Fibroblast of skin of left quadriceps (primary cell): ENCODE data around the gene RESP18.
"Not testable (repeated sequence)": the region's sequence is repeated elsewhere in the genome, so short reads cannot be mapped to it uniquely, and the experiment has no call there.

Experiments used
- DNase-seq, 2 experiments: peaks; one replicate each; pipeline ENCODE4 v3.0.0-alpha.2; 2013; ENCODE audit warnings: low read depth in 2 of 2

The RESP18 gene

GRCh38 chr2:219291910-219292490, 40.5 kb downstream of the RESP18 start:
- DNase-seq = no peak

- DNase-seq = no peak
Observed at GRCh38 chr2:219291394-219291793, 41.1 kb downstream of the RESP18 start.

GRCh38 chr2:219290381-219291171, 42.0 kb downstream of the RESP18 start:
- no peak for DNase-seq

DNA sequence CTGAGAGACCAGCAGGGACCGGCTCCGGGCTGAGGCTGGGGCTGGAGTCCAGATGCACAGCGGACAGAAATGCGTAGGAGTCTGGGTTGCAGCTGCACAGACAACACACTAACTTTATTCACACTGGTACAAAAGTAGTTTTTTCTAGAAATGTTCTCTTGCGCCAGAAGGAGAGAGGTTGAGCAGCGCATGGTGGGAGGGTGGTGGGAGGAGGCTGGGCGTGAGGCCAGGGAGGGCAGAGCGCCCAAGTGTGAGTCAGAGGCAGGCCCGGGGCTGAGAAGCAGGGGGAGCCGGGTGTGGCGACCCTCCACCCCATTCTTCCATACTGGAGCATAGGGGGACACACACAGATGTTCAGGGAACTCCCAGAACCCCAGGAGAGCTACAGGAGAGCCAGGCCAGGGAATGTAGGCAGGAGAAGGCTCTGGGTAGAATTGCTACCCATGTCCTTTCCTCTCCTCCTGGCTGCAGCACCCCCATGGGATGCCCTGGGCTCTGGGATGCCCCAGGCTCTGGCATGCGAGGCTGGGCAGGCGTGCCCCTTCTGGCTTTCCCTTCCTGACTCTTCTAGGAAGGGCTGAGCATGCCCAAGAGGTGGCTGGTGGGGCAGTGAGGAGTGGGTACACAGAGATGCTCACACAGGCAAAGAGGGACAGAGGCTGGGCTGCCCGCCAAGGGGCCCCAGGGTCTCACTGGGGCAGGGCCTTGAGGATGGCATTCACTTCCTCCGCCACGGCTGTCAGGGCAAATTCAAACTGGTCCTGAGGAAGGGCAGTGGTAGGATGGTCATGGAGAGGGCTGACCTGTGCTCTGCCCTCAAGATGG, 42.8 kb downstream of the RESP18 start:
- peak; percentile 80 to 82 for DNase-seq

GRCh38 chr2:219289195-219289536, 43.4 kb downstream of the RESP18 start:
- DNase-seq = no peak

DNA sequence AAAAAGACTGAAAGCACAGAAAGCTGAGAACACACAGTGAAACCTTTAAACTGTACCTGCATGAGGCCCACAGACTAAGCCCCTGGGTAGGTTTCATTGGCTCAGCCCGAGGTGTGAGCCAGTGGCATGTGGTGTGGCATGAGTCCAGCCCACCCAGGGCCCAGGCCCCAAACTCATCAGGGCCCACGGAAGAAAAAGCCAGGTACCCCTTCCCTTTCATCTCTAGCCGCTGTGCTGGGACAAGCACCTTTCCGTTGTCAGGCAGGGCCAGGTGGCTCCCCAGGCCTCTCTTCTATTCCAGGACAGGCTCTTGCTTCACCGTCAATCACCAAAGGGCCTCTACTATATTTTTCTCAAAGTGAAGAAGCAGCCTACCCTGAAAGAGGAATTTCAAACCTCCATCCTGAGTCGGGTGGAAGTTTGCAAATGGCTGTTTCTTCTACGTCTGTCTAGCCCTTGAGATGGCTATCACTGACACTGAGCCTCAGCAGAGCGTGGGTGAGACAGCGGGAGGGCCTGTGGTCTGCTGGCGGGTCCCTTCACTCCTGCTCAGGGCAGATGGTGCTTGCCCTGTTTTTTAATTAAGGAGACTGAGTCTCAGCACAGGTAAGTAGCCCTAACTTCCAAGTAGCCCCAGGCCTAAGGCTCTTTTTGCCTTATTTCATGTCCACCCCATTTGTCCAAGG, 44.8 kb downstream of the RESP18 start:
- DNase-seq = no peak

- not testable (repeated sequence) for DNase-seq
Observed at GRCh38 chr2:219287116-219287440, 45.5 kb downstream of the RESP18 start.

GRCh38 chr2:219286436-219287115, 46.0 kb downstream of the RESP18 start:
- no peak for DNase-seq

GRCh38 chr2:219285894-219286425, 46.6 kb downstream of the RESP18 start:
- DNase-seq = peak; percentile 46 to 49

GRCh38 chr2:219285373-219285735, 47.2 kb downstream of the RESP18 start:
- DNase-seq = no peak

- DNase-seq = no peak
Observed at GRCh38 chr2:219284501-219285372, 47.8 kb downstream of the RESP18 start.

GRCh38 chr2:219282943-219283581, 49.5 kb downstream of the RESP18 start:
- no peak for DNase-seq

DNA sequence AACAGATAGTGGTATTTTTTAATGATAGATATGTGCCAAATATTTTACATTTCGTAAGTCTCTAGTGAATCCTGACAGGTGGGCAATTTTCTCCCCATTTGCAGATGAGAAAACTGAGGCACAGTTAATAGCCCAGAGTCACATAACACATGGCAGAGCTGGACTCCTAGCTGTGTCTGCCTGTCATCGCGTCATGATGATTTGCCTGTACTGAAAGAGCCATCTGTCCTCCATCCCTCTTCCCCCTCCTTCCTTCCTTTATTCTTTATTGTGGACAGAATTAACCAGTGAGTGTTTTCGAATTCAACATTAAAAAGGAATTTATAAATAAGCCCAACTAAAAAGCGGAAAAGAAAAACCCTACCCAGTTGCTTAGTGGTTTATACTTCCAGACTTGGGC, 50.2 kb downstream of the RESP18 start:
- DNase-seq = no peak

- DNase-seq = no peak
Observed at GRCh38 chr2:219281588-219281987, 51.0 kb downstream of the RESP18 start.

DNA sequence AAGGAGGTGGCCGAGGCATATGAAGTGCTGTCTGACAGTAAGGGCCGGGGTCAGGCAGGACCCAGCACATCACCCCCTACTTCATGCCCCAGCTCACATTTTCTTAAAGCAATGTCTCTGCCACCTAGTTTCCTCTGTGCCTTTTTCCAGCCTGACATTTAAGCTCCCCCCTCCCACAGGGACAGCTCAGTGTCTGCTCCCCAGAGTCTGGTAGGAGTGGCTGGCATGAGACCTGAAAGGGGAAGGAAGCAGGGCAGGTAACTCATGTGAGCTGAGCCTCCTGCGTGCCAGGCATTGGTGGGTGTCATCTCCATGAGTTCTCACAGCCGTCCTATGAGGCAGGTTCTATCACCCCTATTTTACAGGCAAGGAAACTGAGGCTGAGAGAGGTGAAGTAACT, 51.9 kb downstream of the RESP18 start:
- DNase-seq = no peak

- no peak for DNase-seq
Observed at GRCh38 chr2:219279916-219280516, 52.5 kb downstream of the RESP18 start.

- DNase-seq = peak; percentile 98 to 99
Observed at GRCh38 chr2:219279151-219279915, 53.2 kb downstream of the RESP18 start, which contains the start of gene DNAJB2. Gene DNAJB2 (plus strand): TSS chr2:219279366. CDS start chr2:219279834, 468 bp downstream.

DNA sequence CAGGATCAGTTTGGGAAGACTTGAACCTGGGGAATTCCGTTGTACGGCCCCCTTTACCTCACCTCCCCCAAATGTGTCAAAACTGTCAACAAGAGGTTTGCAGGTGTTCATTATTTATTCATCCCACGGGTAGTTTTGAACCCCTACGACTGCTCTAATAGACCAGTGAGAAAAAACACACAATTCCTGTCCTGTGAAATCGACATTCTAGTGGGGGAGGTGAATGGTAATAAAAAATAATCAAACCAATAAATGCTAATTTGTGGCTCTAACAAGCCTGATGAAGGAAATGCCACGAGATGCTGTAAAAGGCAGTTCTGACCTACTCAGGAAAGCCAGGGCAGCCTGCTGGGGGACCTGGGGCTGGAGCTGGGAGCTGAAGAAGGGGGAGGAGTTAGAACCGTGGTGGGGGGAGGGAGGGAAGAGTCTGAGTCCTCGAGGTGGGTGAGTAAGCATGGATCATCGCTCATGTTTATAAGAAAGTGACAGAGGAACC, 53.8 kb downstream of the RESP18 start:
- DNase-seq = no peak
